ENCODE measurements around the gene AQP10.
A peak's percentile ranks its signal among the peaks of the same experiment; 100 is the strongest.
"Not testable (repeated sequence)": the region's sequence is repeated elsewhere in the genome, so short reads cannot be mapped to it uniquely, and the experiment has no call there.

Gene AQP10

GRCh38 chr1:154324669-154325582, 4.0 kb downstream of the AQP10 start, which contains the start of gene ATP8B2:
Gene ATP8B2, plus strand, starts transcription at chr1:154325525. Its CDS starts 2,617 bp downstream, at chr1:154328142.
- peak; percentile 90 to 91 for DNase-seq

- DNase-seq: peak; percentile 74
Measured at GRCh38 chr1:154325583-154326545, 5.0 kb downstream of the AQP10 start.

GRCh38 chr1:154326546-154327465, 5.9 kb downstream of the AQP10 start:
- peak; percentile 50 to 55 for DNase-seq

- peak; percentile 31 to 36 for DNase-seq
Measured at GRCh38 chr1:154327466-154328317, 6.8 kb downstream of the AQP10 start.

GRCh38 chr1:154328318-154329151, 7.6 kb downstream of the AQP10 start:
- DNase-seq: peak; percentile 88 to 91

GRCh38 chr1:154329152-154329521, 8.2 kb downstream of the AQP10 start:
- no peak for DNase-seq

GRCh38 chr1:154329551-154330131, 8.7 kb downstream of the AQP10 start:
- peak; percentile 41 to 54 for DNase-seq

- no peak for DNase-seq
Measured at GRCh38 chr1:154330669-154331068, 9.8 kb downstream of the AQP10 start.

- no peak for DNase-seq
Measured at GRCh38 chr1:154334079-154335024, 13.5 kb downstream of the AQP10 start.

GRCh38 chr1:154335025-154335714, 14.3 kb downstream of the AQP10 start:
- peak; percentile 93 to 95 for DNase-seq

- no peak for DNase-seq
Measured at GRCh38 chr1:154337253-154337894, 16.5 kb downstream of the AQP10 start.

GRCh38 chr1:154338875-154339274, 18.0 kb downstream of the AQP10 start:
- DNase-seq: no peak

GRCh38 chr1:154341366-154341765, 20.5 kb downstream of the AQP10 start:
- not testable (repeated sequence) for DNase-seq

- DNase-seq: no peak
Measured at GRCh38 chr1:154342132-154342531, 21.2 kb downstream of the AQP10 start.

- peak; percentile 75 to 79 for DNase-seq
Measured at GRCh38 chr1:154342836-154343472, 22.1 kb downstream of the AQP10 start.

GRCh38 chr1:154344977-154345837, 24.3 kb downstream of the AQP10 start:
- peak; percentile 83 to 87 for DNase-seq
